BLaER1 (cell line): ENCODE results near the gene KIDINS220.
"Not testable (repeated sequence)": the region's sequence is repeated elsewhere in the genome, so short reads cannot be mapped to it uniquely, and the experiment has no call there.

ENCODE experiments used
- H3K27ac ChIP-seq: shearing (Covaris generic); formaldehyde crosslinking; 2 replicates; pipeline ENCODE4 v1.8.1; 2022
- H3K27me3 ChIP-seq: shearing (Covaris generic); formaldehyde crosslinking; 2 replicates; pipeline ENCODE4 v1.8.1; 2022
- H3K36me3 ChIP-seq: shearing (Covaris generic); formaldehyde crosslinking; 2 replicates; pipeline ENCODE4 v1.8.1; 2022
- H3K4me1 ChIP-seq: shearing (Covaris generic); formaldehyde crosslinking; 2 replicates; pipeline ENCODE4 v1.8.1; 2022
- H3K4me2 ChIP-seq: shearing (Covaris generic); formaldehyde crosslinking; 2 replicates; pipeline ENCODE4 v1.8.1; 2022
- H3K4me3 ChIP-seq: shearing (Covaris generic); formaldehyde crosslinking; 2 replicates; pipeline ENCODE4 v1.8.1; 2022
- H3K9ac ChIP-seq: shearing (Covaris generic); formaldehyde crosslinking; 2 replicates; pipeline ENCODE4 v1.8.1; 2022
- H3K9me3 ChIP-seq: shearing (Covaris generic); formaldehyde crosslinking; 2 replicates; pipeline ENCODE4 v1.8.1; 2022
- H4K20me1 ChIP-seq: shearing (Covaris generic); formaldehyde crosslinking; 2 replicates; pipeline ENCODE4 v1.8.1; 2022
- Cebpa-rat ChIP-seq: shearing (Covaris generic); IDR thresholded peaks from 2 replicates; pipeline ENCODE4 v1.8.1; 2022

The KIDINS220 gene

GRCh38 chr2:8737571-8738175, 99.7 kb downstream of the KIDINS220 start:
- Histone ChIP-seq H3K9ac (no peak overlapping the region), H3K27me3 (no peaks in the 10 kb centered on the region), H3K9me3 (no peaks in the 10 kb centered on the region), H3K4me1 (no peaks in the 10 kb centered on the region), H3K27ac (no peak overlapping the region), H3K36me3 (peaks cover 55% of the 10 kb centered on the region), H3K4me2 (no peak overlapping the region), H3K4me3 (no peak overlapping the region), H4K20me1 (no peaks in the 10 kb centered on the region)
- TF ChIP-seq Cebpa-rat: no peak

- H3K9me3 ChIP-seq: no peaks in the 10 kb centered on the region
- H3K4me3 ChIP-seq: no peak overlapping the region
- no peaks in the 10 kb centered on the region for H4K20me1 ChIP-seq
- no peaks in the 10 kb centered on the region for H3K4me1 ChIP-seq
- H3K27me3 ChIP-seq: no peaks in the 10 kb centered on the region
- no peak for TF ChIP-seq Cebpa-rat
- no peak overlapping the region for H3K9ac ChIP-seq
- no peak overlapping the region for H3K4me2 ChIP-seq
- no peak overlapping the region for H3K27ac ChIP-seq
- H3K36me3 ChIP-seq: peaks cover 82% of the 10 kb centered on the region
Observed at GRCh38 chr2:8732601-8733000, 104.8 kb downstream of the KIDINS220 start.

GRCh38 chr2:8729939-8730338, 107.5 kb downstream of the KIDINS220 start:
- Histone ChIP-seq H3K4me2 (no peak overlapping the region), H3K4me1 (no peaks in the 10 kb centered on the region), H3K4me3 (no peak overlapping the region), H3K36me3 (peaks cover 68% of the 10 kb centered on the region), H3K9ac (no peak overlapping the region), H3K27ac (no peak overlapping the region), H3K27me3 (no peaks in the 10 kb centered on the region), H3K9me3 (no peaks in the 10 kb centered on the region), H4K20me1 (no peaks in the 10 kb centered on the region)
- TF ChIP-seq Cebpa-rat: no peak

- H3K27me3 ChIP-seq, H3K4me3 ChIP-seq, H3K4me2 ChIP-seq, H3K9me3 ChIP-seq, H3K9ac ChIP-seq, H4K20me1 ChIP-seq, H3K27ac ChIP-seq, H3K4me1 ChIP-seq: not testable (repeated sequence)
- H3K36me3 ChIP-seq: peaks cover 60% of the 10 kb centered on the region
Observed at GRCh38 chr2:8729101-8729500, 108.3 kb downstream of the KIDINS220 start.

GRCh38 chr2:8728305-8729015, 109.0 kb downstream of the KIDINS220 start:
- peaks cover 53% of the 10 kb centered on the region for H3K36me3 ChIP-seq
- H3K9me3 ChIP-seq: no peaks in the 10 kb centered on the region
- no peak for TF ChIP-seq Cebpa-rat

GRCh38 chr2:8725838-8726237, 111.6 kb downstream of the KIDINS220 start:
- H3K9ac ChIP-seq: no peak overlapping the region
- no peak; the same call in 1 of the 2 replicates for TF ChIP-seq Cebpa-rat
- H3K4me3 ChIP-seq: no peak overlapping the region
- no peaks in the 10 kb centered on the region for H4K20me1 ChIP-seq
- no peak overlapping the region for H3K4me2 ChIP-seq
- no peaks in the 10 kb centered on the region for H3K27me3 ChIP-seq
- no peaks in the 10 kb centered on the region for H3K9me3 ChIP-seq
- peaks cover 32% of the 10 kb centered on the region for H3K36me3 ChIP-seq
- no peak overlapping the region for H3K27ac ChIP-seq
- 0 out of 2 replicates have a peak, but pooled peaks cover 4% of the 10 kb centered on the region for H3K4me1 ChIP-seq

More at GRCh38 chr2:8728305-8729015, 109.0 kb downstream of the KIDINS220 start:
- Histone ChIP-seq H3K9ac (no peak overlapping the region), H3K27me3 (no peaks in the 10 kb centered on the region), H3K4me2 (no peak overlapping the region), H3K4me1 (no peaks in the 10 kb centered on the region), H4K20me1 (no peaks in the 10 kb centered on the region), H3K4me3 (no peak overlapping the region), H3K27ac (no peak overlapping the region)

- H3K36me3 ChIP-seq: peaks cover 13% of the 10 kb centered on the region
- H3K4me1 ChIP-seq: 0 out of 2 replicates have a peak, but pooled peaks cover 4% of the 10 kb centered on the region
- H3K4me3 ChIP-seq: no peak overlapping the region
- no peaks in the 10 kb centered on the region for H3K27me3 ChIP-seq
- H3K4me2 ChIP-seq: no peak overlapping the region
- TF ChIP-seq Cebpa-rat: no peak
- H4K20me1 ChIP-seq: no peaks in the 10 kb centered on the region
- no peak overlapping the region for H3K9ac ChIP-seq
- H3K27ac ChIP-seq: no peak overlapping the region
- no peaks in the 10 kb centered on the region for H3K9me3 ChIP-seq
Observed at GRCh38 chr2:8722986-8723385, 114.4 kb downstream of the KIDINS220 start.

- Histone ChIP-seq H4K20me1 (no peaks in the 10 kb centered on the region), H3K27ac (no peak overlapping the region), H3K36me3 (0 out of 2 replicates have a peak, but pooled peaks cover under 1% of the 10 kb centered on the region), H3K4me1 (0 out of 2 replicates have a peak, but pooled peaks cover 4% of the 10 kb centered on the region), H3K4me2 (no peak overlapping the region), H3K27me3 (no peaks in the 10 kb centered on the region), H3K9me3 (peaks cover 11% of the 10 kb centered on the region), H3K4me3 (no peak overlapping the region), H3K9ac (no peak overlapping the region)
- no peak for TF ChIP-seq Cebpa-rat
Observed at GRCh38 chr2:8721410-8721809, 116.0 kb downstream of the KIDINS220 start.

- H3K4me3 ChIP-seq: no peak overlapping the region
- no peak overlapping the region for H3K9ac ChIP-seq
- no peak overlapping the region for H3K4me2 ChIP-seq
- H4K20me1 ChIP-seq: no peaks in the 10 kb centered on the region
- H3K4me1 ChIP-seq: 0 out of 2 replicates have a peak, but pooled peaks cover 4% of the 10 kb centered on the region
- no peaks in the 10 kb centered on the region for H3K36me3 ChIP-seq
- H3K9me3 ChIP-seq: peaks cover 18% of the 10 kb centered on the region
- no peak for TF ChIP-seq Cebpa-rat
- H3K27me3 ChIP-seq: no peaks in the 10 kb centered on the region
- H3K27ac ChIP-seq: no peak overlapping the region
Observed at GRCh38 chr2:8720741-8721140, 116.7 kb downstream of the KIDINS220 start.

- no peak for TF ChIP-seq Cebpa-rat
- Histone ChIP-seq H3K36me3 (no peaks in the 10 kb centered on the region), H3K27me3 (no peaks in the 10 kb centered on the region), H3K9me3 (peaks cover 29% of the 10 kb centered on the region), H3K4me3 (no peak overlapping the region), H3K4me2 (no peak overlapping the region), H3K4me1 (0 out of 2 replicates have a peak, but pooled peaks cover 4% of the 10 kb centered on the region), H3K9ac (no peak overlapping the region), H4K20me1 (no peaks in the 10 kb centered on the region), H3K27ac (no peak overlapping the region)
Observed at GRCh38 chr2:8719528-8719927, 117.9 kb downstream of the KIDINS220 start.
